SU-DHL-6 (cell line): Measurements from ENCODE around the gene DES.

Experiments used
- H2AFZ ChIP-seq: fragments of 200-600 bp; sonication (generic); 2 replicates; pipeline ENCODE4 v1.6.1; 2014; ENCODE audit warnings: low read depth, mild to moderate bottlenecking, moderate library complexity, mixed read lengths, antibody characterized with exemption, low read length; ENCODE audit not compliant: severe bottlenecking
- H3F3A ChIP-seq: fragments of 200-600 bp; shearing (Covaris generic); 2 replicates; pipeline ENCODE4 v1.6.0; 2016; ENCODE audit warnings: antibody characterized with exemption, mild to moderate bottlenecking; ENCODE audit not compliant: insufficient read depth
- H3K27ac ChIP-seq: fragments of 200-600 bp; sonication (generic); 2 replicates; pipeline ENCODE4 v1.5.1; 2016; ENCODE audit warnings: low read depth, mild to moderate bottlenecking, low read length, moderate library complexity, mixed read lengths
- H3K27me3 ChIP-seq: fragments of 200-600 bp; sonication (generic), shearing (Covaris generic); 2 replicates; pipeline ENCODE4 v1.6.0; 2014; ENCODE audit warnings: mild to moderate bottlenecking, low read length
- H3K36me3 ChIP-seq: fragments of 200-600 bp; sonication (generic); 2 replicates; pipeline ENCODE4 v1.6.1; 2014; ENCODE audit warnings: mild to moderate bottlenecking, low read length, mixed read lengths
- H3K4me2 ChIP-seq: fragments of 300-600, 200-600 bp; shearing (Covaris generic), sonication (generic); 2 replicates; pipeline ENCODE4 v1.6.0; 2014; ENCODE audit warnings: low read length, low read depth, mild to moderate bottlenecking; ENCODE audit not compliant: poor library complexity, severe bottlenecking
- H3K4me3 ChIP-seq: fragments of 200-600 bp; sonication (generic); 2 replicates; pipeline ENCODE4 v1.5.1; 2014; ENCODE audit warnings: antibody characterized with exemption, low read length, mild to moderate bottlenecking, mixed read lengths; ENCODE audit not compliant: insufficient read depth, poor library complexity, severe bottlenecking
- H3K79me2 ChIP-seq: fragments of 200-600 bp; sonication (generic); 2 replicates; pipeline ENCODE4 v1.6.1; 2014; ENCODE audit warnings: mild to moderate bottlenecking, low read length, moderate library complexity; ENCODE audit not compliant: insufficient read depth
- H3K9ac ChIP-seq: fragments of 200-600 bp; sonication (generic); 2 replicates; pipeline ENCODE4 v1.7.0; 2014; ENCODE audit warnings: mild to moderate bottlenecking, low read length
- H3K9me2 ChIP-seq: fragments of 200-600 bp; sonication (generic); replicated peaks from 2 replicates; pipeline ENCODE4 v1.6.1; 2014; ENCODE audit warnings: low read length; ENCODE audit not compliant: insufficient read depth
- H3K9me3 ChIP-seq: fragments of 200-600 bp; sonication (generic); 2 replicates; pipeline ENCODE4 v1.6.1; 2014; ENCODE audit warnings: low read length, mixed read lengths; ENCODE audit not compliant: insufficient read depth
- H4K20me1 ChIP-seq: fragments of 200-600 bp; sonication (generic); 2 replicates; pipeline ENCODE4 v1.6.1; 2014; ENCODE audit warnings: low read depth, mild to moderate bottlenecking, antibody characterized with exemption, low read length, moderate library complexity, mixed read lengths
- CTCF ChIP-seq: fragments of 200-600 bp; sonication (generic); IDR thresholded peaks from one replicate; pipeline ENCODE4 v1.5.1; 2017; ENCODE audit warnings: antibody characterized with exemption, mild to moderate bottlenecking, low read length, moderate library complexity; ENCODE audit not compliant: insufficient read depth, poor library complexity, severe bottlenecking
- EZH2phosphoT487 ChIP-seq: fragments of 200-600 bp; sonication (generic), shearing (Covaris generic); conservative IDR thresholded peaks from 2 replicates; pipeline ENCODE4 v1.6.1; 2018; ENCODE audit warnings: mild to moderate bottlenecking, antibody characterized with exemption, low read length, moderate library complexity, mixed read lengths

Gene DES

GRCh38 chr2:219384083-219384713 is 34.0 kb upstream of the DES start:
- H3K27me3 ChIP-seq, result no peaks in the 10 kb centered on the region
- no peak overlapping the region for H3K27ac ChIP-seq
- H3K9ac ChIP-seq, result no peak overlapping the region
- no peak overlapping the region for H3K4me2 ChIP-seq
- no peaks in the 10 kb centered on the region for H3K9me3 ChIP-seq
- TF ChIP-seq EZH2phosphoT487 (no peak), CTCF (no peak)
- no peaks in the 10 kb centered on the region for H3K9me2 ChIP-seq
- no peak overlapping the region for H3K4me3 ChIP-seq
- H3K79me2 ChIP-seq, result no peaks in the 10 kb centered on the region
- no peaks in the 10 kb centered on the region for H3K36me3 ChIP-seq
- H2AFZ ChIP-seq, result no peak overlapping the region
- no peaks in the 10 kb centered on the region for H3F3A ChIP-seq
- no peaks in the 10 kb centered on the region for H4K20me1 ChIP-seq

GRCh38 chr2:219384859-219385258 is 33.3 kb upstream of the DES start:
- H3K36me3 ChIP-seq, result no peaks in the 10 kb centered on the region
- no peaks in the 10 kb centered on the region for H3K79me2 ChIP-seq
- H3K9me3 ChIP-seq, result no peaks in the 10 kb centered on the region
- H3K4me3 ChIP-seq, result no peak overlapping the region
- H3K9me2 ChIP-seq, result no peaks in the 10 kb centered on the region
- H2AFZ ChIP-seq, result no peak overlapping the region
- H4K20me1 ChIP-seq, result no peaks in the 10 kb centered on the region
- H3F3A ChIP-seq, result no peaks in the 10 kb centered on the region
- no peak overlapping the region for H3K4me2 ChIP-seq
- H3K27me3 ChIP-seq, result no peaks in the 10 kb centered on the region
- no peak overlapping the region for H3K27ac ChIP-seq
- TF ChIP-seq EZH2phosphoT487 (no peak), CTCF (no peak)
- no peak overlapping the region for H3K9ac ChIP-seq

- no peak overlapping the region for H3K4me2 ChIP-seq
- no peak overlapping the region for H3K9ac ChIP-seq
- H3K36me3 ChIP-seq, result no peaks in the 10 kb centered on the region
Observed at GRCh38 chr2:219385958-219386520, 32.1 kb upstream of the DES start.

More at GRCh38 chr2:219385958-219386520, 32.1 kb upstream of the DES start:
- Histone ChIP-seq H3K4me3 (no peak overlapping the region), H2AFZ (no peak overlapping the region), H3K9me3 (no peaks in the 10 kb centered on the region), H3K27me3 (no peaks in the 10 kb centered on the region), H3K27ac (no peak overlapping the region), H3K79me2 (no peaks in the 10 kb centered on the region), H4K20me1 (no peaks in the 10 kb centered on the region), H3F3A (no peaks in the 10 kb centered on the region), H3K9me2 (no peaks in the 10 kb centered on the region)
- TF ChIP-seq EZH2phosphoT487 (no peak), CTCF (no peak)
